SU-DHL-6 (cell line): ENCODE results near the gene MACROH2A2.

ENCODE experiments used
- EZH2phosphoT487 ChIP-seq: fragments of 200-600 bp; sonication (generic), shearing (Covaris generic); conservative IDR thresholded peaks from 2 replicates; pipeline ENCODE4 v1.6.1; 2018; ENCODE audit warnings: mild to moderate bottlenecking, antibody characterized with exemption, low read length, moderate library complexity, mixed read lengths
- TF ChIP-seq, protein P1 (sequence below): fragments of 200-600 bp; sonication (generic); IDR thresholded peaks from one replicate; pipeline ENCODE4 v1.5.1; 2017; ENCODE audit warnings: antibody characterized with exemption, mild to moderate bottlenecking, low read length, moderate library complexity; ENCODE audit not compliant: insufficient read depth, poor library complexity, severe bottlenecking

DNA sequence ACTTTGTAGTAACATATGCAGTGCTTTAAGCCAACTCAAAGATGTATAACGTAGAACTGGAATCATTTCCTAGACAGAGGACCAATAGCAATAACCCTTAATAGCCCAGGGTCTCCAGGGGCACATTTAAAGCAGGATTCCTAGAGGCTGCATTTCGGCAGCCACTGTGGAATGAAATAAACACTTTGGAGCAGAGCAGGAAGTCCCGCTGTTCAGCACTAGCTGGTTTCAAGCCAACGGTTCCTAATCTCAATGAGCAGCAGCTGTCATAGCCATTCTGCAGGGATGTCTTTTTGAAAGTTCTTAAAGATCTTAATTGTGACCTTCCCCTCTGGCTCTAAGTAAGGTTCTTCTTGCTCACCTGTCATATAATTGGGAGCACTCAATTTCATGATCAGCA is 18.4 kb upstream of the MACROH2A2 start:
- TF ChIP-seq, protein P1, sequence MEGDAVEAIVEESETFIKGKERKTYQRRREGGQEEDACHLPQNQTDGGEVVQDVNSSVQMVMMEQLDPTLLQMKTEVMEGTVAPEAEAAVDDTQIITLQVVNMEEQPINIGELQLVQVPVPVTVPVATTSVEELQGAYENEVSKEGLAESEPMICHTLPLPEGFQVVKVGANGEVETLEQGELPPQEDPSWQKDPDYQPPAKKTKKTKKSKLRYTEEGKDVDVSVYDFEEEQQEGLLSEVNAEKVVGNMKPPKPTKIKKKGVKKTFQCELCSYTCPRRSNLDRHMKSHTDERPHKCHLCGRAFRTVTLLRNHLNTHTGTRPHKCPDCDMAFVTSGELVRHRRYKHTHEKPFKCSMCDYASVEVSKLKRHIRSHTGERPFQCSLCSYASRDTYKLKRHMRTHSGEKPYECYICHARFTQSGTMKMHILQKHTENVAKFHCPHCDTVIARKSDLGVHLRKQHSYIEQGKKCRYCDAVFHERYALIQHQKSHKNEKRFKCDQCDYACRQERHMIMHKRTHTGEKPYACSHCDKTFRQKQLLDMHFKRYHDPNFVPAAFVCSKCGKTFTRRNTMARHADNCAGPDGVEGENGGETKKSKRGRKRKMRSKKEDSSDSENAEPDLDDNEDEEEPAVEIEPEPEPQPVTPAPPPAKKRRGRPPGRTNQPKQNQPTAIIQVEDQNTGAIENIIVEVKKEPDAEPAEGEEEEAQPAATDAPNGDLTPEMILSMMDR = no peak
- TF ChIP-seq EZH2phosphoT487 = no peak
